Brain pericyte (primary cell): Measurements from ENCODE around the gene C3orf38.
"Not testable (repeated sequence)": the region's sequence is repeated elsewhere in the genome, so short reads cannot be mapped to it uniquely, and the experiment has no call there.

Source experiments
- DNase-seq: peaks from one replicate; pipeline ENCODE4 v3.0.0-alpha.2; 2012; ENCODE audit warnings: low read depth, low spot score

C3orf38 gene

GRCh38 chr3:88149509-88150362 lies at the start of gene C3orf38:
C3orf38 (plus strand) TSS chr3:88149959; CDS start chr3:88150053, 94 bp downstream.
- peak; percentile 70 for DNase-seq

DNA sequence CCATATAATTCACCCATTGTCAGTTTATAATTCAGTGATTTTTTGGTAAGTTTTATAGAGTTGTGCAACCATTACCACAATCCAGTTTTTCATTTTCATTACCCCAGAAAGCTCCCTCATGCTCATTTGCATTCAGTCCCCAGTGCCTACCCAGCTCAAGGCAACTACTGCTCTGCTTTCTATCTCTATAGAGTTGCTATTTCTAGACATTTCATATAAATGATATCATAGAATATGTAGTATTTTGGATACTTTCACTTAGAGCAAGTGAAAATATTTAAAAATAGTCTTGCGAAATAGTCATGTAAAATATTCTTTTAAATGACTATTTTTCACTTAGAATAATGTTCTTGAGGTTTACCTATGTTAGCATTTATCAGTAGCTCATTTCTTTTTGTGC lies 48.6 kb upstream of the C3orf38 start:
- no peak for DNase-seq

- no peak for DNase-seq
Measured at GRCh38 chr3:88105325-88105724, 44.4 kb upstream of the C3orf38 start.

DNA sequence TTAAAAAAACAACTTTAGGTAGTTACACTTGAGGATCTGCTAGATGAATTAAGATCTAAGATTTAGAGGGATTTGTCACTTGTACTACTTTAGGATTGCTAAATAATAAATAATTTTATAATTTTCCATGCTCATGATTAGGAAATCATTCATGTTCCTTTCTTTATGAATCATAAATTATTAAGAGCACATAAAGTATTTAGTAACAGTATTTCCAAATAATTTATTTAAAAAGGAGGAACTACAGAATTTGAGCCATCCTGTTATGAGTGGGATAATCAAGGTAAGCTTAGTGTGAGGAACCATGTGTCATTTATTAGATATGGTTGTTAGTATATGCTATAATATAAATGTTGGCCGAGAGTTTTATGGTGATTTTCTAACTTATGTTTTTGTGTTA lies 37.5 kb upstream of the C3orf38 start:
- DNase-seq: no peak

DNA sequence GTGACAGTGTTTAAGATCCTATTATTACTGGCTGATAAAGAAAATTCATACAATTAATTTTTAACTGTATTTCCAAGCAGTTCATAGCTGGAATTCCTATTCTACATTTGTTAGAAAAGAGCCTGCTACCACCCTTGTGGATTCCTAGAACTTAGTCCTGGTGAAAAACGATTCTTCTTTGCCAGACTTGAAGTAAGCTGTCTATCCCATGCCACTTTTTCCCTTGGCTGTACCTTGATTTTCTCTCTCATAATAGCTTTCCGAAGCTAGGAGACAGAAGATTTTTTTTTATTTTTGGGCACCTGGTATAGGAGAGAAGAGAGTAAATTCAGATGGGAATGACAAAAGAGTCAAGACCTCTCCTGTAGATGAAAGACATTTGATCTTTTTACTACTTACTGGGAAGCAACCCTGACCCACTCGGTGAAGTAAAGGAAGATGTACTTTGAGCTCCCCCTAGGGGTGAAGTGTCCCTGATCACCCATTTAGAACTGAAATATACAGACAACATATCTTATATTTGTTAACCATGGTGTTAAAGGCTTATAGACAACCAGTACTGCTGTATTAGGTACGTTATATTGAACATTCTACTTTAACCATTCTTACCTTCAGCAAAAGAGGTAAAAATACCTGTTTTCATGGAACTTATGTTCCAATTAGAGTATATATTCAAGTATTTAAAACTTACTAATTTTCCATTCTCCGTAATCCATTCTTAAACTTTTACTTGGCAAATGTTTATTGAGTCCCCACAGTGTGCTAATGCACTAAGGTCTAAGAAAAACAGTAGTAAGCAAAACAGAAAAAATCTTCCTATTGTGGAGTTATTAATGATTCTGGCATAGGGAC lies 36.2 kb upstream of the C3orf38 start:
- peak; percentile 34 for DNase-seq

DNA sequence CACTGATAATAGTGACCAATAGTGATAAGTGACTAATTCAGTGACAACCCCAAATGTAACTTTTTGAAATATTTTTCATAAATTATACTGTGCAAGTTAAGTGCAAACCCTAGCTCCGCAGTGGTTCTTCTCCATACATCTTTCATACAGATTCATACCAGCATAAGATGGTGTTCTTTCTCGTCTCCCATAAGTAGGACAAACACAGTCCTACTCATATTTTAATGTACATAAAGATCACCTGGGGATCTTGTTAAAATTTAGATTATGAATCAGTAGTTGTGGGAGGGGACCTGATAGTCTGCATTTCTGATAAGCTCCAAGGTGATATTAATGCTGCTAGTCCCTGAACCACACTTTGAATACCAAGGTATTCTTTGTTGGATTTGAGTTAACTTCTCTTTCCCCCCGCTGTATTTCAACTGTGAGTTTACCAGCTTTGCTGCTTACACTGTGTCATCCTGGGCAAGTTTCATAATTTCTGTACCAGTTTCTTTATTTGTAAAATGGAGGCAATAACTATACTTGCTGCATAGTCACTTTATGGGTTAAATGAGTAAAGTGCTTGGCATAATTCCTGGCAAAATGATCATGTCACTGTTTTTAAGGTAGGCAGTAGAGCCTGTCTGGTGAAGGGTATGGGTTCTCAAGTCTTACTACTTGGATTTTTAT lies 34.7 kb upstream of the C3orf38 start:
- DNase-seq: no peak

GRCh38 chr3:88117683-88118082 lies 32.1 kb upstream of the C3orf38 start:
- no peak for DNase-seq

DNA sequence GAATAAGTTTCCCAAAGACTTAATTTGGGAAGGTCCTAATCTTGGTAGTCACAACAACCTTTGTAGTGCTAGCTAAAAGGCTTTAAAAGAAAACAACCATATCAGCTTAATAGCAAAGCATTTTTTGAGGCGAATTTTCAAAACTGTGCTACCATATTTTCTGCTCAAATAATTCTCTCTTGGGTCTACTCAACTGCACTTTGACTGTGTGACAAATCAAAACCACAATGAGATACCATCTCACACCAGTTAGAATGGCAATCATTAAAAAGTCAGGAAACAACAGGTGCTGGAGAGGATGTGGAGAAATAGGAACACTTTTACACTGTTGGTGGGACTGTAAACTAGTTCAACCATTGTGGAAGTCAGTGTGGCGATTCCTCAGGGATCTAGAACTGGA lies 31.2 kb upstream of the C3orf38 start:
- DNase-seq: not testable (repeated sequence)

GRCh38 chr3:88123526-88123925 lies 26.2 kb upstream of the C3orf38 start:
- no peak for DNase-seq

DNA sequence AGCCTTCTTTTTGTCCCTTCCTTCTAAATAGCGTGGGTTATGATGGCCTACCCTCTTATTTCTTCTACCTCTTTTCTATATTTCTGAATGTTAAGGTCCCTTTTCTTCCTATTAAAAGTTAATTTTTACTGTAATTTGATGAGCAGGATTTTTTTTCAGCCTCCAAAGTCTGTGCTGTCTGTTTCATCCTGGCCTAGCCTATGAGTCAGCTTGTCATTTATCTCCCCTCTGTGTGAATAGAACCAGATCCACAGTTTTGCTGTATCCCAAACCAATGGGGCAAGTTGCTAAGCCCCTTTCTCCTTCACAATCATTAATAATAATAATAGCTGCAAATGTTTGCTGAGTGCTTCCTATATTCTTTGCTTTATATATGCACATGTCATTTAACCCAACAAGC lies 18.1 kb upstream of the C3orf38 start:
- DNase-seq: no peak

DNA sequence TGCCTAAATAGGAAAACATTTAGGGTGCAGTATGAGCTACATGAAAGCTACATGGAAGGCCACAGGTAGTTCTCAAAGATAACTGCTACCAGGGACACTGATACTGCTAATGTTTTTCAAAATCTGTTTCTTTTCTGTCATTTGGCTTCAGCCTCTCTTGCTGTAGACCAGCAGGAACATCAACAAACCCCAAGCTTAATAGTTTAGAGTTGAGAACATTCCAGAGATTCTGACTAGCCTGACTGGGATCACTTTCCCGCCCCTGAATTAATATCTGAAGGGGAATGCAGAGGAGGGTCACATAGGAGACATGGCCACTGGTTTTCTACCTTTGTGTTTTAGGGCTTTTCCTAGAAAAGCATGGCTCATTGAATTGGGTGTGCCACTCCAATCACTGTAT lies 16.9 kb upstream of the C3orf38 start:
- DNase-seq: no peak

GRCh38 chr3:88133711-88134263 lies 16.0 kb upstream of the C3orf38 start:
- DNase-seq: no peak

DNA sequence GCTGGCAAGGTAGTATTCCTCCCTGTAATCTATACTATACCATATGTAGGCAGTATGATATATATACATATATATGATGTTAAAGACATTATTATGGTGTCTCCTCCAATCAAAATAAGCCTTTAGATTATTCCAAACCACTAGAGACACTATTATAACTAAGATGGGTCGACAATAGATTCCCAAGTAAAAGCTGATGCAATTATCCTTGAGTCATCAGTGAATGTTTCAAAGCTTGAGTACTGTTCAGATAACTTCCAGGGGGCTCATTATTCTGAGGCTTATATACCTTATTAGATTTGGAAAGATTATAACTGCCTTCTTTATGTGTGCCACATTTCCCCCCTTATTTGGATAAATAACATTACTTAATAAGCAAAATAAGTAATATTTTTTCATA lies 11.9 kb upstream of the C3orf38 start:
- no peak for DNase-seq

- no peak for DNase-seq
Measured at GRCh38 chr3:88141458-88142083, 8.2 kb upstream of the C3orf38 start.

- DNase-seq: no peak
Measured at GRCh38 chr3:88142094-88142624, 7.6 kb upstream of the C3orf38 start.

- no peak for DNase-seq
Measured at GRCh38 chr3:88147261-88147660, 2.5 kb upstream of the C3orf38 start.

DNA sequence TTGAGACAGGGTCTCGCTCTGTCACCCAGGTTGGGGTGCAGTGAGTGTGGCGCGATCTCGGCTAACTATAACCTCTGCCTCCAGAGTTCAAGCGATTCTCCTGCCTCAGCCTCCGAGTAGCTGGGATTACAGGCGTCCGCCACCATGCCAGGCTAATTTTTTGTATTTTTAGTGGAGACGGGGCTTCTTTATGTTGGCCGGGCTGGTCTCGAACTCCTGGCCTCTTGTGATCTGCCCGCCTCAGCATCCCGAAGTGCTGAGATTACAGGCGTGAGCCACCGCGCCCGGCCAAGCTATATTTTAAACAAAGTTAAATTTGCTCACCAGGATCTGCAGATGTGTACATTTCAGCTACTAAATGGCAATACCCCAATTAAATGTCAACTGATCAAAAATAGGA lies 1.1 kb upstream of the C3orf38 start:
- no peak for DNase-seq

DNA sequence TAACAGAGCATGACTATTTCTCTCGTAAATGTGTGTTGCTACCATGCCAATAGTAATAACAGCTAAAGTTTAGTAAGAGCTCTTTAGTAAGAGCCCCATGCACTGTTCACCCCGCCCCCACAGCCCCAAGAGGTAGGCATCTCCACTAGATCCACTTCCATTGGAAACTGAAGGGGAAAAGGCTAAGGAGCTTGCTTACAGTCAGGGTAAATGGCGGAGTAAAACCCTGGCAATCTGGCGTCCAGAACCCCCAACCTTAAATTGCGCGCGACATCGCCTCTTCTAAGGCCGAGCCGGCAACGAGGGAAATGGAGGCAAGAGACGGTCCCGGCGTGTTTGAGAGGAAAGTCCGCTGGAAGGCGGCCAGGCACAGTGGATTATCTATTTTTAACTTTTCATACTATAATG lies 654 bp upstream of the C3orf38 start:
- no peak for DNase-seq

DNA sequence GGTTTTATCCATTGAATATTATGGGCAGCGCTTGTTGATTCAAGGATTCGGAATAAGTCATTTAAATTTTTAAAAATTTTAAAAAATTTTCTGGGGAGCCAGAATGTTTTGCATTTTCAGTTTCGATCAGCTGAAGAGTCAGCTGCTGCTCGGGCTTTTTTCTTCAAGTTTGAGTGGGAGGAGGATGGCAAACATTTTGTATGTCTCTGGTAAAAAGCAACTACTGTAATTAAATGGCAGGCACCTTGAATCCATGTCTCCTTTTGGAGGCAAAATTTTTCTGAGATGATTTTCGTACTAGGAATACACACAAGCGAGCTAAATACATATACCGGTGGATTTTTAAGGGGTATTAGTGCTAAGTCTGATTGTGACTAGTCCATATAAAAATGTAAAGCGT lies 612 bp downstream of the C3orf38 start:
- no peak for DNase-seq

- DNase-seq: no peak
Measured at GRCh38 chr3:88150806-88151205, 1.0 kb downstream of the C3orf38 start.

GRCh38 chr3:88151358-88151757 lies 1.6 kb downstream of the C3orf38 start:
- DNase-seq: no peak
